Measurements from ENCODE around the gene HIPK1.

- TF ChIP-seq EZH2 (IDR thresholded peaks at IDR 0.05; ENCODE audit: insufficient read depth, poor library complexity, severe bottlenecking), result no peak
- no peak for TF ChIP-seq EZH2phosphoT487 (IDR thresholded peaks at IDR 0.05; ENCODE audit: insufficient read depth, low read depth)
Measured at GRCh38 chr1:113928187-113928930, 765 bp upstream of the HIPK1 start.
